ENCODE results near the gene EVI5L. TPM values are rescaled to one million over a fixed set of nuclear protein-coding genes. Genes with fewer than 3 reads are reported as not detected.

EVI5L gene
- total and polyA plus RNA-seq, 2 of the 13 experiments (the other 11 are each of a cell fraction or from before 2014, with no cell fraction given), result 1.7 to 2.4 TPM

- TF ChIP-seq SMAD9 (CRISPR knock-in tag; IDR thresholded peaks at IDR 0.05) (no peak), MAZ (IDR thresholded peaks at IDR 0.05; ENCODE audit: borderline replicate concordance, low read depth, low read length) (no peak), MAZ (CRISPR knock-in tag; IDR thresholded peaks at IDR 0.05; ENCODE audit: low read depth) (0 out of 2 replicates have a peak, but pooled peaks have one; percentile 37), ZBTB34 (CRISPR knock-in tag; IDR thresholded peaks at IDR 0.05) (no peak), KDM1A (CRISPR knock-in tag; IDR thresholded peaks at IDR 0.05) (no peak), USF2 (IDR thresholded peaks at IDR 0.05; ENCODE audit: low read depth, low read length) (no peak), USF2 (CRISPR knock-in tag; IDR thresholded peaks at IDR 0.05; ENCODE audit: borderline replicate concordance) (no peak), HDAC1 (CRISPR knock-in tag; IDR thresholded peaks at IDR 0.05) (no peak), ZNF549 (CRISPR knock-in tag; IDR thresholded peaks at IDR 0.05) (no peak), ZNF781 (CRISPR knock-in tag; IDR thresholded peaks at IDR 0.05; ENCODE audit: borderline replicate concordance, not compliant biosample characterization) (no peak), IRF9 (CRISPR knock-in tag; IDR thresholded peaks at IDR 0.05; ENCODE audit: borderline replicate concordance) (no peak), PPARG (CRISPR knock-in tag; conservative IDR thresholded peaks at IDR 0.05) (no peak), IRX3 (CRISPR knock-in tag; IDR thresholded peaks at IDR 0.05; ENCODE audit: borderline replicate concordance, low read depth) (no peak), ZBTB7A (CRISPR knock-in tag; IDR thresholded peaks at IDR 0.05) (no peak), ZBTB7B (CRISPR knock-in tag; IDR thresholded peaks at IDR 0.05) (no peak), ARID5B (CRISPR knock-in tag; IDR thresholded peaks at IDR 0.05) (no peak), ZFP91 (CRISPR knock-in tag; IDR thresholded peaks at IDR 0.05; ENCODE audit: borderline replicate concordance) (no peak), RELA (CRISPR knock-in tag; IDR thresholded peaks at IDR 0.05) (no peak), SALL1 (CRISPR knock-in tag; IDR thresholded peaks at IDR 0.05) (peak; percentile 38; the same call in 1 of the 2 replicates), ZFP62 (CRISPR knock-in tag; IDR thresholded peaks at IDR 0.05) (no peak)
Measured at GRCh38 chr19:7866399-7867091, 36.5 kb downstream of the EVI5L start (continued).
